Sigmoid colon (tissue), 4 donors: ENCODE measurements around the gene CEP128.

Source experiments
- CTCF ChIP-seq, 4 experiments: fragments of 450-650 bp in 3 of 4; fragments of 200-600 bp in 1 of 4; IDR thresholded peaks; one replicate each; pipeline ENCODE4 v1.5.1; 2016 to 2019; ENCODE audit warnings: antibody characterized with exemption in 4 of 4, mild to moderate bottlenecking in 3 of 4, moderate library complexity in 2 of 4
- EP300 ChIP-seq, 4 donors: sonication (generic); formaldehyde crosslinking; IDR thresholded peaks; one replicate each; pipeline ENCODE4 v1.6.1; 2017; ENCODE audit warnings: antibody characterized with exemption in 4 of 4
- POLR2A ChIP-seq, 2 donors: fragments of 450-650 bp; IDR thresholded peaks; one replicate each; pipeline ENCODE4 v1.6.1; 2016; ENCODE audit warnings: antibody characterized with exemption in 2 of 2, mild to moderate bottlenecking in 2 of 2, moderate library complexity in 2 of 2
- POLR2AphosphoS5 ChIP-seq, 4 donors: sonication (generic); formaldehyde crosslinking; IDR thresholded peaks; one replicate each; pipeline ENCODE4 v1.6.1; 2017; ENCODE audit warnings: antibody characterized with exemption in 4 of 4

GRCh38 chr14:80847070-80847469, 94.5 kb downstream of the CEP128 start:
- TF ChIP-seq POLR2A (IDR thresholded peaks at IDR 0.05) = no peak
- no peak for TF ChIP-seq CTCF (IDR thresholded peaks at IDR 0.05)
- no peak for TF ChIP-seq POLR2AphosphoS5 (IDR thresholded peaks at IDR 0.05)
- TF ChIP-seq EP300 (IDR thresholded peaks at IDR 0.05) = no peak
